ENCODE results near the gene DPY19L1.
"Not testable (repeated sequence)": the region's sequence is repeated elsewhere in the genome, so short reads cannot be mapped to it uniquely, and the experiment has no call there.

DNA sequence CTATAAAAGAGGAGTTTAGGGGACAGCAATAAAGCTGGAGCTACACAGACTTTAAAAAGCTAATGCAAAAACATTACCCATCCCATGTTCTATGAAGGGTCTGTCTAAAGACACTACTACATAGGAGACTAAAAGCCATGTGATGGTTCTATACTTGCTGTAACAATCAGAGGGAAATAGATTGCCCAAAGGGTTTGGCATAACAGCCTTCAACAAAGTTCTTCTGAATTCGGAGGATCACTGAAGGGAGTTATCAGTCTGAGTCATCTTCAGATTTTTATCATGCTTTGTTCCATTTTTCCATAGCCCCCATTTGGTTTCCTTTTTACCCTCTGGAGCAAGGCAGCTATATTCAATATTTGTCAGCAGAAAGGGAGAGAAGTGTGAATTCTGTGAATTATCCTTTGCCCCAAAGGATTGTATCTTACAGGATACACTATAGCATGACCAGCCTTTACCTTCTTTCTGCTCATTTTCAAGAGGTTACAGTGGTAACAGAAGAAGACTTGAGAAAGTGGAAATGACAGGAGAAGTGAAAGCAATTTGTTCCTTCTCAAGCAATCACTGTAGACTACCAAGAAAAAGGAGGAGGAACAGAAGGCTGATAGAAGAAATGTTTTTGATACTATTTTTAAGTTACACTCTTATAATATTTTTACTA lies 64.4 kb downstream of the DPY19L1 start:
- TF ChIP-seq, protein P1, sequence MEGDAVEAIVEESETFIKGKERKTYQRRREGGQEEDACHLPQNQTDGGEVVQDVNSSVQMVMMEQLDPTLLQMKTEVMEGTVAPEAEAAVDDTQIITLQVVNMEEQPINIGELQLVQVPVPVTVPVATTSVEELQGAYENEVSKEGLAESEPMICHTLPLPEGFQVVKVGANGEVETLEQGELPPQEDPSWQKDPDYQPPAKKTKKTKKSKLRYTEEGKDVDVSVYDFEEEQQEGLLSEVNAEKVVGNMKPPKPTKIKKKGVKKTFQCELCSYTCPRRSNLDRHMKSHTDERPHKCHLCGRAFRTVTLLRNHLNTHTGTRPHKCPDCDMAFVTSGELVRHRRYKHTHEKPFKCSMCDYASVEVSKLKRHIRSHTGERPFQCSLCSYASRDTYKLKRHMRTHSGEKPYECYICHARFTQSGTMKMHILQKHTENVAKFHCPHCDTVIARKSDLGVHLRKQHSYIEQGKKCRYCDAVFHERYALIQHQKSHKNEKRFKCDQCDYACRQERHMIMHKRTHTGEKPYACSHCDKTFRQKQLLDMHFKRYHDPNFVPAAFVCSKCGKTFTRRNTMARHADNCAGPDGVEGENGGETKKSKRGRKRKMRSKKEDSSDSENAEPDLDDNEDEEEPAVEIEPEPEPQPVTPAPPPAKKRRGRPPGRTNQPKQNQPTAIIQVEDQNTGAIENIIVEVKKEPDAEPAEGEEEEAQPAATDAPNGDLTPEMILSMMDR (conservative IDR thresholded peaks at IDR 0.05) = not testable (repeated sequence)
- not testable (repeated sequence) for TF ChIP-seq EZH2 (IDR thresholded peaks at IDR 0.05; ENCODE audit: low read depth)

Measured in PC-9 (cell line).